Dermis microvascular lymphatic vessel endothelial cell (primary cell): ENCODE results near the gene HIPK2. TPM values are rescaled to one million over a fixed set of nuclear protein-coding genes. Genes with fewer than 3 reads are reported as not detected.
"Not testable (repeated sequence)": the region's sequence is repeated elsewhere in the genome, so short reads cannot be mapped to it uniquely, and the experiment has no call there.

ENCODE experiments used
- DNase-seq, 2 donors: peaks; one replicate each; pipeline versions ENCODE4 v3.0.0 to v3.0.0-alpha.2; 2010; ENCODE audit warnings: low read depth in 2 of 2
- total RNA-seq: library from RNA; depleted of rRNA; stranded (reverse); fragments of >200 nt; gene quantifications from 2 replicates; pipeline ENCODE4 v1.2.1, GENCODE V29; 2014

HIPK2 gene
- total RNA-seq, 1 donor from 2014 or later: 5.9 TPM

- no peak for DNase-seq
Measured at GRCh38 chr7:139571651-139572050, 206.1 kb downstream of the HIPK2 start.

DNA sequence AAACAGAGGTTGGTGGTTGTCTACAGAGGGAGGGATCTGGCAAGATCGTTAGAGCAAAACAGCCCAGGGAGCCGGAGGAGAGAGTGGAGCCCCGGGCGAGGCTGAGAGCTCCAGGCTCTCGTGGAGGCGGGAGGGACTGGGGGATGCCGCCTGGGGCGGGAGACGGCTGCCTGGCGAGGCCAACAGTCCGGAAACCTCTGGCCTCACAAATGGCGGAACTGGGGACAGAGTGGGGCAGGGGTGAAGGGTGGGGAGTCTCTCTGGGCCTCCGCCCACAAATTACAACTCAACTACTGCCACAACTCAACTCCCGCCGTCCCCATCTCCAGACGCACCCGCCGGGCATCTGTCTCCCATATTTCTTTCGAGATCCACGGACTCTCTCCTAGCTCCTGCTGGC, 206.6 kb downstream of the HIPK2 start:
- DNase-seq: no peak

- no peak for DNase-seq
Measured at GRCh38 chr7:139570626-139571025, 207.2 kb downstream of the HIPK2 start.

GRCh38 chr7:139570119-139570518, 207.7 kb downstream of the HIPK2 start:
- DNase-seq: peak in 1 of 2 donors; percentile 6

- no peak for DNase-seq
Measured at GRCh38 chr7:139568813-139569490, 208.8 kb downstream of the HIPK2 start.

DNA sequence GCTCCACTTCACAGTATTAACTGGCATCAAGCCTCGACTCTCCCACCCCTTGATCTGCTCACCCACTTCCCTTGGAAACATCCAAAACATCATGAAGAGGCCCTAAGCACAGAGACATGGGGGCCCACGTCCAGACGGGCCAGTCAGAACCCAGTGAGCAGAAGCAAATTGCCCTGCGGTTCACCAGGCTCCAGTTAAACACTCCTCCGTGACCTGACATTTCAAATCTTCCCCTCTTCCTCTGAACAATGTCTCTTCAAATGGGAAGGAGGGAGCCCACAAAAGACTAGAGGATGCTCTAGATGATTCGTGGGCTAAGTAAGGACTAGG, 209.5 kb downstream of the HIPK2 start:
- no peak for DNase-seq

GRCh38 chr7:139567647-139568345, 210.0 kb downstream of the HIPK2 start:
- no peak for DNase-seq

GRCh38 chr7:139566736-139567646, 210.8 kb downstream of the HIPK2 start:
- no peak for DNase-seq

GRCh38 chr7:139566075-139566474, 211.7 kb downstream of the HIPK2 start:
- no peak for DNase-seq

- DNase-seq: no peak
Measured at GRCh38 chr7:139563856-139564255, 213.9 kb downstream of the HIPK2 start.

DNA sequence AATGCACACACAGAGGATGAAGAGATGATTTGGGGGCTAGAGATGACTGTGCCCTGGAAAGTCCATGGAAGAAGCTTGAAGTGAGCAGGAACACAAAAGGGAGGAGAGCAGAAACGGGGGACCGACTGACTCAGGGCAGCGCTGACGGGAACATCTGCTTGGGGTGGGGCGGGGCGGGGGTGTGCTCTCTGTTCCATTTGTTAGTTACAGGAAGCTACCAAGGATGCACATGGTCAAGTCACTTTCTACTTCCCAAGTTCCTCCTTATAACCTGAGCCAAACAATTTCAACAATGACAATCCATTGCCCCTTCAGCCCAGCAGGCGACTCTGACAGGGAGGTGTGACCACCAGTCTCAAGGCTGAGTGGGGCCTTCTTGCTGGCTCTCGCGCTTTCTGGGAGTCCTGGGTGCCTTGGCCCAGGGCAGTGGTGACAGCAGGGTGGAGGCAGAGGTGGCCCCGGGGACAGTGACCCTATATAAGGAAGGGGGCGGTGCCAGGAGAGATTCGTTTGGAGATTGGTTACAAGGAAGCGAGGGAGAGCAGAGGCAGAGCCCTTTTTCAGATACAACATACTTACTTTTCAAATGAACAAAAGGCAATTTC, 214.7 kb downstream of the HIPK2 start:
- DNase-seq: no peak

DNA sequence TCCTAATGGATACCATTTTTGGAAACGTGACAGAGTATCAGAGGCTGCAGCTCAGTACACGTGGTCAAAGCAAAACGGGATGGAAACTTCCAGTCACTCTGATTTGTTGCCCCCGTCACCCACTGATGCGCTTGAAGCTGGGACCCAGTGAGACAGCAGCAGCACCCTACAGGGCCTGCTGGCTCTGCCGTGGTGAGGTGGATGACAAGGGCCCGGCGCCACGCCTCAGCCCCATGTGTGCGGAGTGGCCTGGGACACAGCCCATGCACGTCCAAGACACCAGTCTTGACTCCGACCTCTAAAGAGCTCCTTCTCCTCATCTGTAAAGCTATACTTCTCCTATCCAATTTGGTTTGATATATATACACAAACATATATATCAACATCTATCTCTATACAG, 215.3 kb downstream of the HIPK2 start:
- no peak for DNase-seq

- DNase-seq: no peak
Measured at GRCh38 chr7:139560678-139561077, 217.1 kb downstream of the HIPK2 start.

DNA sequence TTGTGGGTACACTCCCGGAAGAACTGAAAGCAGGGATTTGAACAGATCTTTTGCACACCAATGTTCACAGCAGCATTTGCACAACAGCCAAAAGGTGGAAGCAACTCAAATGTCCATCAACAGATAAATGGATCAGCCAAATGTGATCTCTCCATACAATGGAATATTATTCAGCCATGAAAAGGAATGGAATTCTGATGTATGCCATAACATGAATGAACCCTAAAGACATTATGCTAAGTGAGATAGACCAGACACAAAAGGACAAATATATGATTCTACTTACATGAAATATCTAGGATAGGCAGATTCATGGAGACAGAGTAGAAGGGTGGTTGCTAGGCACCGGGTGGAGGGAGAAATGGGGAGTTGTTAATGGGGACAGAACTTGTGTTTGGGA, 217.6 kb downstream of the HIPK2 start:
- no peak for DNase-seq

GRCh38 chr7:139559364-139560105, 218.3 kb downstream of the HIPK2 start:
- DNase-seq: no peak

DNA sequence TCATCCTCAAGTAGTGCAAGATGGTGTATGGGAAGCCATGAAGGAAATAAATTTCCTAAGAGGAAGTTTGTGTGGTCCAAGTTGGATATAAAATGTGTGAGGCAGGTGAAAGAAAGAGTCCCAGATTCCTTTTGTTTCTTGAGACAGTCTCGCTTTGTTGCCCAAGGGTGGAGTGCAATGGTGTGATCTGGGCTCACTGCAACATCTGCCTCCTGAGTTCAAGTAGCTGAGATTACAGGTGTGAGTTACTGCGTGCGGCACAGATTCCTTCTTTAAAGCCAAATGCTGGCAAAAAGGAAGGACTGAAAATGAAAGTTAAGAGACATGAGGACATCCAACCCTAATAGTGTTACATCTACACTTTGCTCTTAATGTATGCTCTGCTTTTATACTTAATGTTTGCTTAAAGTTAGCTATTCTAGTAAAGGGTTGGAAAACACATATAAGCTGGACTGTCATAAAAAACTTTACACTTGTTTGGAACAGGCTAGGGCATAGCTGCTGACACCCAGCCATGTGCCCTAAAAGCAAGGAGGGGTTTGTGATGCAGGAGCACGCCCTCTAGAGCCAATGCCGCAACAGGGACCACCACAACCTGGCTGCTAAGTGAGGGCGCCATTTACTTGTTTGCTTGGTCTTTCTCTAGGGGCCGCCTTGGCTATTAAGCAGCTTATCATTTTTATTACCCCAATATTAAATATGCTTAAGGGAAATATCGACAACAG, 219.8 kb downstream of the HIPK2 start:
- no peak for DNase-seq

DNA sequence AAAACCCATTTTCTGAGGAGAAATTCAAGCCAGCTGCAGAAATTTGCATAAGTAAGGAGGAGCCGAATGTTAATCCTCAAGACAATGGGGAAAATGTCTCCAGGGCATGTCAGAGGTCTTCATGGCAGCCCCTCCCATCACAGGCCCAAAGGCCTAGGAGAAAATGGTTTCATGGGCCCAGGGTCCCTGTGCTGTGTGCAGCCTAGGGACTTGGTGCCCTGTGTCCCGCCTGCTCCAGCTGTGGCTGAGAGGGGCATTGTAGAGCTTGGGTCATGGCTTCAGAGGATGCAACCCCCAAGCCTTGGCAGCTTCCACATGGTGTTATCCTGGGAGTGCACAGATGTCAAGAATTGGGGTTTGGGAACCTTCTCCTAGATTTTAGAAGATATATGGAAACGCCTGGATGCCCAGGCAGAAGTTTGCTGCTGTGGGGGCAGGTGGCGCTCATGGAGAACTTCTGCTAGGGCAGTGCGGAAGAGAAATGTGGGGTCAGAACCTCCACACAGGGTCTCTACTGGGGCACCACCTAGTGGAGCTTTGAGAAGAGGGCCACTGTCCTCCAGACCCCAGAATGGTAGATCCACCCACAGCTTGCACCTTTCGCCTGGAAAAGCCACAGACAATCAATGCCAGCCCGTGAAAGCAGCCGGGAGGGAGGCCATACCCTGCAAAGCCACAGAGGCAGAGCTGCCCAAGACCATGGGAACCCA, 223.7 kb downstream of the HIPK2 start:
- DNase-seq: not testable (repeated sequence)

DNA sequence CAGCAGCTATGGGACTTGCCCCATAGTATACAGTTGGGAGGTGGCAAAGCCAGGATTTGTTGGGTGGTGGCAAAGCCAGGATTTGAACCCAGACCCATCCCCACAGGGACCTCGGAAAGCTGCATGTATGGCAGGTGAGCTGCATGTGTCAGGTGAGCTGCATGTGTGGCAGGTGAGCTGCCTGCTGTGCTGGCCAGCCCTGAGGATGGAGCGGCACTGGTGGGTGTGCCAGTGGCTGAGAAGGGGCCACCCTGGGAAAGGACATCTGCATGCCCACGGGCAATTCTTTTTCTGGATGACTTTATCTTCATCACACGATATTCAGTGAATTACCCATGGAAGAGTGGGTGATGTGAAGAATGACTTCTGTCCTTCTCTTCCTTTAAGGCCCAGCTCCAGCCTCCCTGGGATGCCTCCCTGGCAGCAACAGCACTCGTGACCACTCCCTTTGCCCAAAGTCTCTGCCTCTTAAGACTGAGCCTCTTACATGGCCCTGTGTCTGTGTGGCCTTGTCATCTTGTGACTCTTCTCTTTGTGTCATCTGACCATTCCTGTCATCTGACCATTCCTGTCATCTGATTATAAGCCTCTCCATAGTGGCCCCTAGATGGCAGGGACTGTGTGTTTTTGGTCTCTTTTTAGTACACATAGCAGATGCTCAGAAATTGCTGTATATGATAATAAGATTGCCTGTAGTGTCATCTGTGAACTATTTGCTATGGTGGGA, 229.3 kb downstream of the HIPK2 start:
- no peak for DNase-seq

- no peak for DNase-seq
Measured at GRCh38 chr7:139544645-139545044, 233.2 kb downstream of the HIPK2 start.
